ENCODE measurements around the gene MYL3.

The MYL3 gene

DNA sequence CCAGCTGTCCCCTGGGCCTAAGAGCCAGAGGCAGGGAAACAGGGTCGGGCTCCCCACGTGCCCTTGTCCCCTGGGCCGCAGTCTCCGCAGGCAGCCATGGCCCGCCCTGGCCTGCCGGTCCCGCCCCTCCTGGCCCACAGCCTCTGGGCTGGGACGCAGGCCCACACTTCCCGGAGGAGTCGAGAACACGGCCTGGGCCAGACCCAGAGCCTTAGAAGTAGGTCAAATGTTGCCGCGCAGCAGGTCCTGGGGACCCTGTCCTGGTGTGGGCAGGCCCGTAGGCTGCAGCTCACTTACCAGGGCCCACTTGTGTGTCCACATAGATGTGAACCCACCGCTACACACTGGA, 4.3 kb upstream of the MYL3 start:
- TF ChIP-seq, protein P1, sequence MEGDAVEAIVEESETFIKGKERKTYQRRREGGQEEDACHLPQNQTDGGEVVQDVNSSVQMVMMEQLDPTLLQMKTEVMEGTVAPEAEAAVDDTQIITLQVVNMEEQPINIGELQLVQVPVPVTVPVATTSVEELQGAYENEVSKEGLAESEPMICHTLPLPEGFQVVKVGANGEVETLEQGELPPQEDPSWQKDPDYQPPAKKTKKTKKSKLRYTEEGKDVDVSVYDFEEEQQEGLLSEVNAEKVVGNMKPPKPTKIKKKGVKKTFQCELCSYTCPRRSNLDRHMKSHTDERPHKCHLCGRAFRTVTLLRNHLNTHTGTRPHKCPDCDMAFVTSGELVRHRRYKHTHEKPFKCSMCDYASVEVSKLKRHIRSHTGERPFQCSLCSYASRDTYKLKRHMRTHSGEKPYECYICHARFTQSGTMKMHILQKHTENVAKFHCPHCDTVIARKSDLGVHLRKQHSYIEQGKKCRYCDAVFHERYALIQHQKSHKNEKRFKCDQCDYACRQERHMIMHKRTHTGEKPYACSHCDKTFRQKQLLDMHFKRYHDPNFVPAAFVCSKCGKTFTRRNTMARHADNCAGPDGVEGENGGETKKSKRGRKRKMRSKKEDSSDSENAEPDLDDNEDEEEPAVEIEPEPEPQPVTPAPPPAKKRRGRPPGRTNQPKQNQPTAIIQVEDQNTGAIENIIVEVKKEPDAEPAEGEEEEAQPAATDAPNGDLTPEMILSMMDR (IDR thresholded peaks at IDR 0.05): no peak
- peaks cover 44% of the 10 kb centered on the region for H3K4me1 Mint-ChIP-seq
- peaks cover 10% of the 10 kb centered on the region for H3K27me3 Mint-ChIP-seq (ENCODE audit: low read depth, poor library complexity)
- no peak overlapping the region for H3K27ac Mint-ChIP-seq
- H3K36me3 Mint-ChIP-seq (ENCODE audit: low read depth): no peaks in the 10 kb centered on the region
- H3K4me3 Mint-ChIP-seq: no peak overlapping the region
- no peaks in the 10 kb centered on the region for H3K9me3 Mint-ChIP-seq
- no peak for DNase-seq

DNA sequence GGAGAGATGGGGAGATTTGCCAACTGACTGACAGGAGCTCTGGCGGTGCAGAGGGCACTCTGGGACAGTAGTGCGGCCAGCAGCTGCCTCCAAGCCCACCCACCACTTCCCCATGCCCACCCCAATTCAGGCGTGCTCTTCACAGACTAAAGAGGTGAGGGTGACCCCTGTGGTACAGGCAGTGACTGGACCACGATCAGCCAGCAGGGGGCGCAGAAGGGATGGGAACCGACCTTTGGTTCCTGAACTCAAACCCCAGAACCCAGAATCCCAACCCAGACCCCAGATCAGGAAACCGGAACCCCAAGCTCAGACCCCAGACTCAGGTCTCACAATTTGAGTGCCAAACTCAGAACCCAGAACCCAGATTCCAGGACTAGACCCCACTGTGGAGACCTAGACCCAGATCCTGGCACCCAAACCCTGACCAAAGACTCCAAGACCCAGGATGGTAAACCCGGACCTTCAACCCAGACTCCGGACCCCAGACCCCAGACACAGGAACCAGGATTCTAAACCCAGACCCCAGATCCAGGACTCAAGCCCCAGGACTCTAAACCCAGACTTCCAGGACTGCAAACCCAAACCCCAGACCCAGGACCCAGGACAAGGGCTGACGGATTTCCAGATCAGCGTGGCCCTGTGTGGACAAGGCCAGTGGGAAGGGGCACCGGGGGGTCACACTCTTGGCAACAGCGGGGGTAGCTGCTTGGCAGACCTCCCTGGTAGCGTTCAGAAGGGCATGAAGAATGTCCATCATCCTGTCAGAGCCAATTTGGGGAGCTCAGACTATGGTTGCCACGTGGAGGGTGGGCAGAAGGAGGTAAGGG, 3.7 kb upstream of the MYL3 start:
- H3K36me3 Mint-ChIP-seq (ENCODE audit: low read depth): no peaks in the 10 kb centered on the region
- no peaks in the 10 kb centered on the region for H3K9me3 Mint-ChIP-seq
- peaks cover 10% of the 10 kb centered on the region for H3K27me3 Mint-ChIP-seq (ENCODE audit: low read depth, poor library complexity)
- TF ChIP-seq, protein P1 (IDR thresholded peaks at IDR 0.05): peak; percentile 78
- DNase-seq: peak; percentile 94
- H3K4me3 Mint-ChIP-seq: no peak overlapping the region
- H3K27ac Mint-ChIP-seq: no peak overlapping the region
- peaks cover 44% of the 10 kb centered on the region for H3K4me1 Mint-ChIP-seq

DNA sequence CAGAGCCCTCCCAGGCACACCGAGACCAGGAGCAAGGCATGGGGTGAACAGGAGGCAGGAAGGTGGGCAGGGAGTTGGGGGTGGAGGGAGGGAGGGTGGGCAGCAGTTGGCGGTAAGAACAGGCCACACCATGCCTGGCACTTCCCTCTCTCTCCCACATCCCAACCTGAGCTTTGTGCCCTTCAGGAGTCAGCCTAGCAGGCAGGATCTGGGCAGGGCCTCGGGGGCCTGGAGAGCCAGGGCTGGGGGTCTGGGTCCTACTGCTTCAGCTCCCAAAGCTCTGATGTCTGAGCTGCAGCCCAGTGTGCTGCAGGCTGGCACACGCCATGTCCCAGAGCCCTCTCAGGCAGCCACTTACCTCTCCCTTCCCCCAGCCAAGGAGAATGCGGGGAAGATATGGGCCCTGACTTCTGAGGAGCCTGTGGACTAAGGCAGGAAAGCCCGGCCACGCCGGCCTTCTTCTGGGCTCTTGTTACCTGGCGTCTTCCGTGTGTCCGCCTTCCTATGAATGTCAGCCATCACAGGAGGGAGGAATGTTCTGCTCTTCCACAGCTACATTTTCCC, 2.9 kb upstream of the MYL3 start:
- H3K4me1 Mint-ChIP-seq: peaks cover 49% of the 10 kb centered on the region
- no peaks in the 10 kb centered on the region for H3K9me3 Mint-ChIP-seq
- TF ChIP-seq, protein P1 (IDR thresholded peaks at IDR 0.05): no peak
- DNase-seq: no peak
- no peaks in the 10 kb centered on the region for H3K36me3 Mint-ChIP-seq (ENCODE audit: low read depth)
- H3K27me3 Mint-ChIP-seq (ENCODE audit: low read depth, poor library complexity): peaks cover 7% of the 10 kb centered on the region
- no peak overlapping the region for H3K27ac Mint-ChIP-seq
- H3K4me3 Mint-ChIP-seq: no peak overlapping the region

DNA sequence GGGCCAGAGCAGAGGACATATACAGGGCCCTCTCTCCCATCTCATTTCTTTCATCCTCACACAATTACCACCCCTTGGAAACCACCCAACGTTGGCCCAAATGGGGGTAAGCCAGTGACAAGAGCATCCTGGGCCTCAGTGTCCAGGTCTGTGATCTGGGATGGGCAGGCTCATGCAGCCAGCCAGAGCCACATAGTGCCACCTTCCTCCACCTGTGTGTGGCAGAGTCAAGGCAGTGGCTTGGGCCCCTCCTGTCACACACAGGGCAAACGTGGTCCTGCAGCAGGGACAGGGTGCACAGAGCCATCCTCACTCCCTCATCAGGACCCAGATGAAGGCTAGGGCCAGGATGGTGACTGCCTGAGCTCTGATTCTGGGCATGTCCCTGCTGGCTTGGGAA, 2.3 kb upstream of the MYL3 start:
- H3K27me3 Mint-ChIP-seq (ENCODE audit: low read depth, poor library complexity): peaks cover 4% of the 10 kb centered on the region
- no peak overlapping the region for H3K4me3 Mint-ChIP-seq
- DNase-seq: no peak
- H3K27ac Mint-ChIP-seq: no peak overlapping the region
- TF ChIP-seq, protein P1 (IDR thresholded peaks at IDR 0.05): no peak
- peaks cover 44% of the 10 kb centered on the region for H3K4me1 Mint-ChIP-seq
- no peaks in the 10 kb centered on the region for H3K9me3 Mint-ChIP-seq
- H3K36me3 Mint-ChIP-seq (ENCODE audit: low read depth): no peaks in the 10 kb centered on the region

DNA sequence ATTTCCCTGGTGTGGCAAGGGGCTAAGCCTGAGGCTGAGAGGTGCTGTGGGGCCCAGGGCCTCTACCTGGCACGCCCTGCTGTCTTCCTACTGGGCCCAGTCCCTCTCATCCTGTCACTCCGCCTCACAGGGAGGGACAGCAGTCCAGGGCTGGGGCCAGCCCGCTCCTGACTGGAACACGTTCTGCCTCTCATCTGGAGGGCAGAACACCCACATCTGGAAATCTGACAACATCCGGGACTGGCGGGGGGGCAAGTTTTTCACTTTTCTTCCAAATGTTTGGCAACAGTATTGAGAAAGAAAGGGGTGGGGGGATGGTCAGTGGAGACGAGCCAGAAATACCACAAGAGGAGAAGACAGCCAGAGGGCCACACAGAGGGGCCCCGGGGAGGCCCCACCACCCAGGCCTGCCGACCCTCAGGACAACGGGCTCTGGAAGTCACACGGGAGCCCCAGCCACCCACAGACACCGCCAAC, 1.8 kb upstream of the MYL3 start:
- H3K4me1 Mint-ChIP-seq: peaks cover 43% of the 10 kb centered on the region

More for the DNA sequence above, 1.8 kb upstream of the MYL3 start:
- Mint-ChIP-seq H3K27me3 (ENCODE audit: low read depth, poor library complexity) (peaks cover 2% of the 10 kb centered on the region), H3K4me3 (no peak overlapping the region), H3K9me3 (no peaks in the 10 kb centered on the region), H3K27ac (no peak overlapping the region), H3K36me3 (ENCODE audit: low read depth) (no peaks in the 10 kb centered on the region)
- no peak for DNase-seq
- TF ChIP-seq, protein P1 (IDR thresholded peaks at IDR 0.05): no peak

All from nephron progenitor cell (in vitro differentiated cells).